HEK293 (cell line): ENCODE results near the gene INSM1.

ENCODE experiments used
- CTCF ChIA-PET: fragments of 350-600 bp; formaldehyde crosslinking; extraction: SDS; loops from one replicate; lab custom pipeline; 2021; ENCODE audit warnings: antibody characterized with exemption; lab: Yijun Ruan, JAX
- POLR2A ChIA-PET: fragments of 300-600 bp; formaldehyde crosslinking; extraction: SDS; loops from one replicate; lab custom pipeline; 2020; ENCODE audit warnings: antibody characterized with exemption, inconsistent platforms; lab: Yijun Ruan, JAX
- H3K27ac ChIP-seq: fragments of 200-500 bp; sonication (Bioruptor generic); 2 replicates; pipeline ENCODE4 v1.5.1; 2014; ENCODE audit warnings: low read depth, low read length, control low read depth, inconsistent platforms; ENCODE audit errors: extremely low read depth
- H3K36me3 ChIP-seq, 2 experiments: fragments of 200-500 bp in 1 of 2; sonication (Bioruptor generic) in 1 of 2; 1 replicate in 1 of 2; 2 replicates in 1 of 2; pipeline ENCODE4 v1.5.1; 2014 to 2017; ENCODE audit warnings: inconsistent platforms in 2 of 2, low read length in 2 of 2; ENCODE audit not compliant: control insufficient read depth in 2 of 2, insufficient read depth in 1 of 2
- H3K4me1 ChIP-seq: fragments of 200-500 bp; sonication (Bioruptor generic); 2 replicates; pipeline ENCODE4 v1.5.1; 2014; ENCODE audit warnings: mild to moderate bottlenecking, low read length, inconsistent platforms; ENCODE audit not compliant: control insufficient read depth, insufficient read depth
- H3K4me3 ChIP-seq: 2 replicates; pipeline ENCODE4 v1.5.1; 2011; ENCODE audit warnings: low read depth, mild to moderate bottlenecking, control low read depth, low read length, moderate library complexity
- H3K9me3 ChIP-seq: fragments of 200-500 bp; sonication (Bioruptor generic); 2 replicates; pipeline ENCODE4 v1.5.1; 2014; ENCODE audit warnings: low read depth, low read length, inconsistent platforms; ENCODE audit not compliant: control insufficient read depth, insufficient read depth
- BCL11A ChIP-seq: fragments of 450-650 bp; formaldehyde crosslinking; IDR thresholded peaks from 2 replicates; pipeline ENCODE4 v1.5.1; 2016; ENCODE audit warnings: low read depth, missing biosample characterization, missing genetic modification characterization
- BCL11B ChIP-seq: fragments of 450-650 bp; formaldehyde crosslinking; IDR thresholded peaks from 2 replicates; pipeline ENCODE4 v1.5.1; 2016; ENCODE audit warnings: low read depth, missing biosample characterization, missing genetic modification characterization
- PRDM1 ChIP-seq: fragments of 450-650 bp; formaldehyde crosslinking; IDR thresholded peaks from 2 replicates; pipeline ENCODE4; 2016; ENCODE audit warnings: missing biosample characterization, missing genetic modification characterization
- TCF7L2 ChIP-seq: IDR thresholded peaks from 2 replicates; pipeline ENCODE4 v1.6.1; 2011; ENCODE audit warnings: low read depth, mild to moderate bottlenecking, inconsistent platforms, low read length, moderate library complexity, borderline replicate concordance
- YY2 ChIP-seq: fragments of 450-650 bp; formaldehyde crosslinking; IDR thresholded peaks from 2 replicates; pipeline ENCODE4 v1.5.1; 2016; ENCODE audit warnings: missing biosample characterization, missing genetic modification characterization
- ZBTB7A ChIP-seq: fragments of 450-650 bp; formaldehyde crosslinking; IDR thresholded peaks from 2 replicates; pipeline ENCODE4 v1.5.1; 2016; ENCODE audit warnings: low read depth, missing biosample characterization, missing genetic modification characterization
- ZFP41 ChIP-seq: fragments of 450-650 bp; formaldehyde crosslinking; IDR thresholded peaks from 2 replicates; pipeline ENCODE4 v1.5.1; 2016; ENCODE audit warnings: missing biosample characterization, missing genetic modification characterization, borderline replicate concordance
- ZNF169 ChIP-seq: fragments of 450-650 bp; formaldehyde crosslinking; IDR thresholded peaks from 2 replicates; pipeline ENCODE4 v1.5.1; 2016; ENCODE audit warnings: missing biosample characterization, missing genetic modification characterization
- ZNF2 ChIP-seq: fragments of 450-650 bp; formaldehyde crosslinking; IDR thresholded peaks from 2 replicates; pipeline ENCODE4 v1.5.1; 2016; ENCODE audit warnings: missing biosample characterization, missing genetic modification characterization
- ZNF341 ChIP-seq: fragments of 450-650 bp; formaldehyde crosslinking; IDR thresholded peaks from 2 replicates; pipeline ENCODE4; 2016; ENCODE audit warnings: low read depth, missing biosample characterization, missing genetic modification characterization
- ZNF354C ChIP-seq: fragments of 450-650 bp; formaldehyde crosslinking; IDR thresholded peaks from 2 replicates; pipeline ENCODE4 v1.5.1; 2016; ENCODE audit warnings: missing biosample characterization, missing genetic modification characterization, low read depth, borderline replicate concordance
- ZNF514 ChIP-seq: fragments of 450-650 bp; formaldehyde crosslinking; IDR thresholded peaks from 2 replicates; pipeline ENCODE4 v1.5.1; 2016; ENCODE audit warnings: missing biosample characterization, missing genetic modification characterization
- ZNF548 ChIP-seq: fragments of 450-650 bp; formaldehyde crosslinking; IDR thresholded peaks from 2 replicates; pipeline ENCODE4 v1.5.1; 2016; ENCODE audit warnings: missing biosample characterization, missing genetic modification characterization
- ZNF610 ChIP-seq: fragments of 450-650 bp; formaldehyde crosslinking; IDR thresholded peaks from 2 replicates; pipeline ENCODE4 v1.5.1; 2016; ENCODE audit warnings: missing biosample characterization, missing genetic modification characterization, borderline replicate concordance
- ZSCAN30 ChIP-seq: fragments of 450-650 bp; IDR thresholded peaks from 2 replicates; pipeline ENCODE4 v1.5.1; 2018; ENCODE audit warnings: missing biosample characterization, mild to moderate bottlenecking, missing genetic modification characterization, moderate library complexity
- TF ChIP-seq, protein P1 (sequence below): fragments of 450-650 bp; formaldehyde crosslinking; IDR thresholded peaks from 2 replicates; pipeline ENCODE4 v1.5.1; 2016; ENCODE audit warnings: missing biosample characterization, missing genetic modification characterization, borderline replicate concordance
- TF ChIP-seq, protein P2 (sequence below): fragments of 450-650 bp; formaldehyde crosslinking; conservative IDR thresholded peaks from 2 replicates; pipeline ENCODE4 v1.5.1; 2016; ENCODE audit warnings: low read depth, missing biosample characterization, missing genetic modification characterization
- TF ChIP-seq, protein P3 (sequence below): fragments of 450-650 bp; formaldehyde crosslinking; IDR thresholded peaks from 2 replicates; pipeline ENCODE4 v1.5.1; 2016; ENCODE audit warnings: missing biosample characterization, missing genetic modification characterization

The INSM1 gene

DNA sequence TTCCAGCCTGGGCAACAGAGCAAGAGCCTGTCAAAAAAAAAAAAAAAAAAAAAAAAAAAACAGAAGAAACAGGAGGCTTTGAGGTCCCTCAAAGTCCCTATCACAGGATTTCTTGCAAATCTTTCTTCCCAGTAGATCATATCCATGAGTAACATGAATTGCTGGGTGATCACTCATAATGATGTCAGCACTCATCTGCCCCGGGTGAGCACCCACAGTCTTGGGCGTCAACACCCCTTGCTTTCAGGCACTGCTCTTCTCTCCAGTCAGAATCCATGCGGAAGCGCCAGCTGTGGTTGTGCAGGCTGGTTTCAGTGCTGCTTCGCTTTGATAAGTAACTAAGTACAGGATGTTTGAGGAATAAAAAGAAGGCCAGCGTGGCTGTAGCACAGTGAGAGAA is 40.2 kb upstream of the INSM1 start:
- no peaks in the 10 kb centered on the region for H3K9me3 ChIP-seq
- CTCF ChIA-PET = interaction anchor here (0.7 kb wide), 1 partner anchor 370 kb away, joined by 3 read pairs; no protein-coding TSS in a partner anchor
- no peak overlapping the region for H3K27ac ChIP-seq
- no peak for TF ChIP-seq ZBTB7A (tag by site-specific recombination)
- no peak for TF ChIP-seq ZNF610
- no peak for TF ChIP-seq ZNF2
- TF ChIP-seq, protein P1, sequence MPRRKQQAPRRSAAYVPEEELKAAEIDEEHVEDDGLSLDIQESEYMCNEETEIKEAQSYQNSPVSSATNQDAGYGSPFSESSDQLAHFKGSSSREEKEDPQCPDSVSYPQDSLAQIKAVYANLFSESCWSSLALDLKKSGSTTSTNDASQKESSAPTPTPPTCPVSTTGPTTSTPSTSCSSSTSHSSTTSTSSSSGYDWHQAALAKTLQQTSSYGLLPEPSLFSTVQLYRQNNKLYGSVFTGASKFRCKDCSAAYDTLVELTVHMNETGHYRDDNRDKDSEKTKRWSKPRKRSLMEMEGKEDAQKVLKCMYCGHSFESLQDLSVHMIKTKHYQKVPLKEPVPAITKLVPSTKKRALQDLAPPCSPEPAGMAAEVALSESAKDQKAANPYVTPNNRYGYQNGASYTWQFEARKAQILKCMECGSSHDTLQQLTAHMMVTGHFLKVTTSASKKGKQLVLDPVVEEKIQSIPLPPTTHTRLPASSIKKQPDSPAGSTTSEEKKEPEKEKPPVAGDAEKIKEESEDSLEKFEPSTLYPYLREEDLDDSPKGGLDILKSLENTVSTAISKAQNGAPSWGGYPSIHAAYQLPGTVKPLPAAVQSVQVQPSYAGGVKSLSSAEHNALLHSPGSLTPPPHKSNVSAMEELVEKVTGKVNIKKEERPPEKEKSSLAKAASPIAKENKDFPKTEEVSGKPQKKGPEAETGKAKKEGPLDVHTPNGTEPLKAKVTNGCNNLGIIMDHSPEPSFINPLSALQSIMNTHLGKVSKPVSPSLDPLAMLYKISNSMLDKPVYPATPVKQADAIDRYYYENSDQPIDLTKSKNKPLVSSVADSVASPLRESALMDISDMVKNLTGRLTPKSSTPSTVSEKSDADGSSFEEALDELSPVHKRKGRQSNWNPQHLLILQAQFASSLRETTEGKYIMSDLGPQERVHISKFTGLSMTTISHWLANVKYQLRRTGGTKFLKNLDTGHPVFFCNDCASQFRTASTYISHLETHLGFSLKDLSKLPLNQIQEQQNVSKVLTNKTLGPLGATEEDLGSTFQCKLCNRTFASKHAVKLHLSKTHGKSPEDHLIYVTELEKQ (tag by site-specific recombination) = no peak
- TF ChIP-seq ZNF514 (tag by site-specific recombination) = no peak
- TF ChIP-seq BCL11A (tag by site-specific recombination) = no peak
- TF ChIP-seq, protein P2, sequence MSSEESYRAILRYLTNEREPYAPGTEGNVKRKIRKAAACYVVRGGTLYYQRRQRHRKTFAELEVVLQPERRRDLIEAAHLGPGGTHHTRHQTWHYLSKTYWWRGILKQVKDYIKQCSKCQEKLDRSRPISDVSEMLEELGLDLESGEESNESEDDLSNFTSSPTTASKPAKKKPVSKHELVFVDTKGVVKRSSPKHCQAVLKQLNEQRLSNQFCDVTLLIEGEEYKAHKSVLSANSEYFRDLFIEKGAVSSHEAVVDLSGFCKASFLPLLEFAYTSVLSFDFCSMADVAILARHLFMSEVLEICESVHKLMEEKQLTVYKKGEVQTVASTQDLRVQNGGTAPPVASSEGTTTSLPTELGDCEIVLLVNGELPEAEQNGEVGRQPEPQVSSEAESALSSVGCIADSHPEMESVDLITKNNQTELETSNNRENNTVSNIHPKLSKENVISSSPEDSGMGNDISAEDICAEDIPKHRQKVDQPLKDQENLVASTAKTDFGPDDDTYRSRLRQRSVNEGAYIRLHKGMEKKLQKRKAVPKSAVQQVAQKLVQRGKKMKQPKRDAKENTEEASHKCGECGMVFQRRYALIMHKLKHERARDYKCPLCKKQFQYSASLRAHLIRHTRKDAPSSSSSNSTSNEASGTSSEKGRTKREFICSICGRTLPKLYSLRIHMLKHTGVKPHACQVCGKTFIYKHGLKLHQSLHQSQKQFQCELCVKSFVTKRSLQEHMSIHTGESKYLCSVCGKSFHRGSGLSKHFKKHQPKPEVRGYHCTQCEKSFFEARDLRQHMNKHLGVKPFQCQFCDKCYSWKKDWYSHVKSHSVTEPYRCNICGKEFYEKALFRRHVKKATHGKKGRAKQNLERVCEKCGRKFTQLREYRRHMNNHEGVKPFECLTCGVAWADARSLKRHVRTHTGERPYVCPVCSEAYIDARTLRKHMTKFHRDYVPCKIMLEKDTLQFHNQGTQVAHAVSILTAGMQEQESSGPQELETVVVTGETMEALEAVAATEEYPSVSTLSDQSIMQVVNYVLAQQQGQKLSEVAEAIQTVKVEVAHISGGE (tag by site-specific recombination) = no peak
- TF ChIP-seq ZNF341 (tag by site-specific recombination) = no peak
- no peak for TF ChIP-seq ZNF354C
- TF ChIP-seq PRDM1 (tag by site-specific recombination) = no peak
- no peak for TF ChIP-seq ZNF169
- no peak for TF ChIP-seq ZSCAN30 (tag by site-specific recombination)
- POLR2A ChIA-PET = no interaction called here
- H3K4me1 ChIP-seq = no peaks in the 10 kb centered on the region
- H3K4me3 ChIP-seq = no peak overlapping the region
- H3K36me3 ChIP-seq = no peaks in the 10 kb centered on the region

DNA sequence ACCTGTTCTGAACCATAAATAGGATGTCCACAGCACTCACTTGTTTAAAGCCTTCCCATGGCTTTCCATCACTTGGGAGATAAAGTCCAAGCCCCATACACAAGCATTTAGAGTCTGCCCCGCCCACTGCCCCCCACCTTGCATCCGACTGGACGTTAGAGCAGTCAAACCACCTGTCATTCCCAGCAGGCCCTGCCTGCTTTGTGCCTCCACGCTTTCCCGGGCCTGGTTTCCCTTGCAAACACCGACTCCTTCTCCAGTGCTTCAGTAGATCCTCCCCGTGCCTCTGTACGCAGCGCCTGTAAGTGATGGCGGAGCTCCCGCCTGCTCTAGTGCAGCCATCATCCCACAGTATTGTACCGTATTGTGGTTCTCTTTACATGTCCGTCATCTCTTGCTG is 38.3 kb upstream of the INSM1 start:
- H3K4me3 ChIP-seq = no peak overlapping the region
- no peaks in the 10 kb centered on the region for H3K4me1 ChIP-seq
- no peaks in the 10 kb centered on the region for H3K36me3 ChIP-seq
- CTCF ChIA-PET = no interaction called here
- no peak for TF ChIP-seq ZNF548 (tag by site-specific recombination)
- TF ChIP-seq, protein P3, sequence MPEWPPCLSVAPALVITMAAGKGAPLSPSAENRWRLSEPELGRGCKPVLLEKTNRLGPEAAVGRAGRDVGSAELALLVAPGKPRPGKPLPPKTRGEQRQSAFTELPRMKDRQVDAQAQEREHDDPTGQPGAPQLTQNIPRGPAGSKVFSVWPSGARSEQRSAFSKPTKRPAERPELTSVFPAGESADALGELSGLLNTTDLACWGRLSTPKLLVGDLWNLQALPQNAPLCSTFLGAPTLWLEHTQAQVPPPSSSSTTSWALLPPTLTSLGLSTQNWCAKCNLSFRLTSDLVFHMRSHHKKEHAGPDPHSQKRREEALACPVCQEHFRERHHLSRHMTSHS (tag by site-specific recombination) = no peak
- TF ChIP-seq ZFP41 = no peak
- TF ChIP-seq BCL11B = no peak
- TF ChIP-seq YY2 = no peak
- TF ChIP-seq TCF7L2 = no peak
- no peaks in the 10 kb centered on the region for H3K9me3 ChIP-seq
- POLR2A ChIA-PET = no interaction called here
- no peak overlapping the region for H3K27ac ChIP-seq
